SK-N-SH treated with all-trans-retinoic acid at 6 μM for 48 hours (cell line): ENCODE data around the gene CYP19A1.

ENCODE experiments used
- ARNTL ChIP-seq: fragments of 450-650 bp; formaldehyde crosslinking; IDR thresholded peaks from 2 replicates; pipeline ENCODE4 v1.5.0; 2020; ENCODE audit warnings: low read depth, mild to moderate bottlenecking, moderate library complexity, borderline replicate concordance
- BACH2 ChIP-seq: fragments of 250-450 bp; sonication (Bioruptor Pico); IDR thresholded peaks from 2 replicates; pipeline ENCODE4 v1.9.0; 2021; ENCODE audit warnings: mild to moderate bottlenecking, borderline replicate concordance
- ISL1 ChIP-seq: fragments of 250-450 bp; sonication (Bioruptor Pico); IDR thresholded peaks from 2 replicates; pipeline ENCODE4 v2.1.2; 2022; ENCODE audit warnings: mild to moderate bottlenecking, moderate library complexity
- POU6F1 ChIP-seq: fragments of 250-450 bp; sonication (Bioruptor Pico); IDR thresholded peaks from 2 replicates; pipeline ENCODE4 v1.8.0; 2021; ENCODE audit warnings: low read depth, mild to moderate bottlenecking, moderate library complexity, borderline replicate concordance
- PPARA ChIP-seq: fragments of 250-450 bp; sonication (Bioruptor Pico); IDR thresholded peaks from 2 replicates; pipeline ENCODE4 v1.5.0; 2020; ENCODE audit warnings: mild to moderate bottlenecking, borderline replicate concordance
- RARB ChIP-seq: fragments of 250-450 bp; sonication (Bioruptor Pico); IDR thresholded peaks from 2 replicates; pipeline ENCODE4 v1.8.0; 2021; ENCODE audit warnings: mild to moderate bottlenecking, moderate library complexity
- TCF4 ChIP-seq: fragments of 250-450 bp; sonication (Bioruptor Pico); IDR thresholded peaks from 2 replicates; pipeline ENCODE4 v1.8.0; 2021; ENCODE audit warnings: mild to moderate bottlenecking, moderate library complexity, borderline replicate concordance
- TSHZ2 ChIP-seq: fragments of 250-450 bp; sonication (Bioruptor Pico); IDR thresholded peaks from 2 replicates; pipeline ENCODE4 v1.5.0; 2020; ENCODE audit warnings: mild to moderate bottlenecking, moderate library complexity
- ZC3H10 ChIP-seq: fragments of 250-450 bp; sonication (Bioruptor Pico); IDR thresholded peaks from 2 replicates; pipeline ENCODE4 v1.5.1; 2021; ENCODE audit warnings: mild to moderate bottlenecking, moderate library complexity
- TF ChIP-seq, protein P1 (sequence below): fragments of 250-450 bp; sonication (Bioruptor Pico); IDR thresholded peaks from 2 replicates; pipeline ENCODE4 v1.8.0; 2020; ENCODE audit warnings: mild to moderate bottlenecking, moderate library complexity, borderline replicate concordance
- TF ChIP-seq, protein P2 (sequence below): fragments of 250-450 bp; sonication (Bioruptor Pico); IDR thresholded peaks from 2 replicates; pipeline ENCODE4 v1.5.1; 2021; ENCODE audit warnings: mild to moderate bottlenecking, moderate library complexity
- TF ChIP-seq, protein P3 (sequence below): fragments of 250-450 bp; sonication (Bioruptor Pico); IDR thresholded peaks from 2 replicates; pipeline ENCODE4 v1.5.1; 2020; ENCODE audit warnings: low read depth, mild to moderate bottlenecking, moderate library complexity

DNA sequence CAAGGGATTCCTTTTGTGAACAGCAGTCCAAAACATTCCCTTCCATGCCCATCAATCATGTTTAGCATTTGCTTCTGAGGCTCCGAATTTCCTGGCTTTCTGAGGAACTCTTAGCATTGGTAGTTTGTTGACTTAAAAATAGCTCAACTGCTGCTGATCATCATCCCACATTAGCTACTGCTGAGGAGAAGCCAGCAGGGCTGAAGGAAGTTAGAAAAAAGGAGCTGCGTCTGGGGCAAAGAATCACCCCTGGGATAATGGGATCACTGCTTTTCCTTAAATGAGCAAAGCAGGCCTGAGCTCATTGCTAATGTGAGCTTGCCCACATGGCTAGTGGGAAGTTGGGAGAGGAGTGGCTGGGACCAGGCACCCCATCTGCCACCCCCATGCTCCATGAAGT lies 39.8 kb downstream of the CYP19A1 start:
- TF ChIP-seq, protein P1, sequence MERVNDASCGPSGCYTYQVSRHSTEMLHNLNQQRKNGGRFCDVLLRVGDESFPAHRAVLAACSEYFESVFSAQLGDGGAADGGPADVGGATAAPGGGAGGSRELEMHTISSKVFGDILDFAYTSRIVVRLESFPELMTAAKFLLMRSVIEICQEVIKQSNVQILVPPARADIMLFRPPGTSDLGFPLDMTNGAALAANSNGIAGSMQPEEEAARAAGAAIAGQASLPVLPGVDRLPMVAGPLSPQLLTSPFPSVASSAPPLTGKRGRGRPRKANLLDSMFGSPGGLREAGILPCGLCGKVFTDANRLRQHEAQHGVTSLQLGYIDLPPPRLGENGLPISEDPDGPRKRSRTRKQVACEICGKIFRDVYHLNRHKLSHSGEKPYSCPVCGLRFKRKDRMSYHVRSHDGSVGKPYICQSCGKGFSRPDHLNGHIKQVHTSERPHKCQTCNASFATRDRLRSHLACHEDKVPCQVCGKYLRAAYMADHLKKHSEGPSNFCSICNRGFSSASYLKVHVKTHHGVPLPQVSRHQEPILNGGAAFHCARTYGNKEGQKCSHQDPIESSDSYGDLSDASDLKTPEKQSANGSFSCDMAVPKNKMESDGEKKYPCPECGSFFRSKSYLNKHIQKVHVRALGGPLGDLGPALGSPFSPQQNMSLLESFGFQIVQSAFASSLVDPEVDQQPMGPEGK (CRISPR knock-in tag) = no peak
- TF ChIP-seq ZC3H10 (CRISPR knock-in tag) (no peak), ARNTL (CRISPR knock-in tag) (no peak), TCF4 (CRISPR knock-in tag) (no peak), RARB (CRISPR knock-in tag) (no peak), ISL1 (CRISPR knock-in tag) (no peak), POU6F1 (CRISPR knock-in tag) (no peak), TSHZ2 (no peak), PPARA (no peak), BACH2 (no peak)
- TF ChIP-seq, protein P2, sequence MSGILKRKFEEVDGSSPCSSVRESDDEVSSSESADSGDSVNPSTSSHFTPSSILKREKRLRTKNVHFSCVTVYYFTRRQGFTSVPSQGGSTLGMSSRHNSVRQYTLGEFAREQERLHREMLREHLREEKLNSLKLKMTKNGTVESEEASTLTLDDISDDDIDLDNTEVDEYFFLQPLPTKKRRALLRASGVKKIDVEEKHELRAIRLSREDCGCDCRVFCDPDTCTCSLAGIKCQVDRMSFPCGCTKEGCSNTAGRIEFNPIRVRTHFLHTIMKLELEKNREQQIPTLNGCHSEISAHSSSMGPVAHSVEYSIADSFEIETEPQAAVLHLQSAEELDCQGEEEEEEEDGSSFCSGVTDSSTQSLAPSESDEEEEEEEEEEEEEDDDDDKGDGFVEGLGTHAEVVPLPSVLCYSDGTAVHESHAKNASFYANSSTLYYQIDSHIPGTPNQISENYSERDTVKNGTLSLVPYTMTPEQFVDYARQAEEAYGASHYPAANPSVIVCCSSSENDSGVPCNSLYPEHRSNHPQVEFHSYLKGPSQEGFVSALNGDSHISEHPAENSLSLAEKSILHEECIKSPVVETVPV (CRISPR knock-in tag) = no peak
- TF ChIP-seq, protein P3, sequence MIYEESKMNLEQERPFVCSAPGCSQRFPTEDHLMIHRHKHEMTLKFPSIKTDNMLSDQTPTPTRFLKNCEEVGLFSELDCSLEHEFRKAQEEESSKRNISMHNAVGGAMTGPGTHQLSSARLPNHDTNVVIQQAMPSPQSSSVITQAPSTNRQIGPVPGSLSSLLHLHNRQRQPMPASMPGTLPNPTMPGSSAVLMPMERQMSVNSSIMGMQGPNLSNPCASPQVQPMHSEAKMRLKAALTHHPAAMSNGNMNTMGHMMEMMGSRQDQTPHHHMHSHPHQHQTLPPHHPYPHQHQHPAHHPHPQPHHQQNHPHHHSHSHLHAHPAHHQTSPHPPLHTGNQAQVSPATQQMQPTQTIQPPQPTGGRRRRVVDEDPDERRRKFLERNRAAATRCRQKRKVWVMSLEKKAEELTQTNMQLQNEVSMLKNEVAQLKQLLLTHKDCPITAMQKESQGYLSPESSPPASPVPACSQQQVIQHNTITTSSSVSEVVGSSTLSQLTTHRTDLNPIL (CRISPR knock-in tag) = no peak
